Adipocyte (in vitro differentiated cells): ENCODE data around the gene PTHLH.

Experiments used
- DNase-seq: peaks from one replicate; pipeline ENCODE4 v3.0.0-alpha.2; 2015; ENCODE audit warnings: low read depth
- H3K27me3 ChIP-seq: replicated peaks from 2 replicates; pipeline ENCODE4 v1.7.0; 2013; ENCODE audit warnings: mild to moderate bottlenecking, low read length, moderate library complexity; ENCODE audit not compliant: control insufficient read depth, insufficient read depth
- H3K36me3 ChIP-seq: 2 replicates; pipeline ENCODE4 v1.7.0; 2013; ENCODE audit warnings: low read length, mild to moderate bottlenecking, moderate library complexity; ENCODE audit not compliant: control insufficient read depth, insufficient read depth, severe bottlenecking
- H3K4me1 ChIP-seq: 2 replicates; pipeline ENCODE4 v1.7.0; 2013; ENCODE audit warnings: mild to moderate bottlenecking, low read length, moderate library complexity; ENCODE audit not compliant: control insufficient read depth, insufficient read depth
- H3K4me3 ChIP-seq: 2 replicates; pipeline ENCODE4 v1.7.0; 2013; ENCODE audit warnings: mild to moderate bottlenecking, low read length, moderate library complexity
- H3K9ac ChIP-seq: 2 replicates; pipeline ENCODE4 v1.7.0; 2013; ENCODE audit warnings: mild to moderate bottlenecking, low read length, moderate library complexity
- H3K9me3 ChIP-seq: 2 replicates; pipeline ENCODE4 v1.7.0; 2013; ENCODE audit warnings: mild to moderate bottlenecking, low read length, moderate library complexity; ENCODE audit not compliant: control insufficient read depth

PTHLH gene

DNA sequence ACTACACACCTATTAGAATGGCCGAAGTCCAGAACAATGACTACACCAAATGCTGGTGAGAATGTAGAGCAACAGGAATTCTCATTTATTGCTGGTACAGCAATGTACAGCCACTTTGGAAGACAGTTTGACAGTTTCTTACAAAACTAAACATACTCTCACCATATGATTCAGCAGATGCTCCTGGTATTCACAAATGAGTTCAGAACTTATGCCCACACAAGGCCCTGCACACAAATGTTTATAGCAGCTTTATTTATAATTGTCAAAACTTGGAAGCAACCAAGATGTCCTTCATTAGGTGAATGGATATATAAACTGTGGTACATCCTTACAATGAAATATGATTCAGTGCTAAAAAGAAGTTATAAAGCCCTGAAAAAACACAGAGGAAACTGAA lies 38.3 kb downstream of the PTHLH start:
- no peaks in the 10 kb centered on the region for H3K27me3 ChIP-seq
- DNase-seq: no peak
- H3K36me3 ChIP-seq: no peaks in the 10 kb centered on the region
- no peaks in the 10 kb centered on the region for H3K9me3 ChIP-seq
- peaks cover 23% of the 10 kb centered on the region for H3K4me1 ChIP-seq
- no peak overlapping the region for H3K9ac ChIP-seq
- H3K4me3 ChIP-seq: no peak overlapping the region

DNA sequence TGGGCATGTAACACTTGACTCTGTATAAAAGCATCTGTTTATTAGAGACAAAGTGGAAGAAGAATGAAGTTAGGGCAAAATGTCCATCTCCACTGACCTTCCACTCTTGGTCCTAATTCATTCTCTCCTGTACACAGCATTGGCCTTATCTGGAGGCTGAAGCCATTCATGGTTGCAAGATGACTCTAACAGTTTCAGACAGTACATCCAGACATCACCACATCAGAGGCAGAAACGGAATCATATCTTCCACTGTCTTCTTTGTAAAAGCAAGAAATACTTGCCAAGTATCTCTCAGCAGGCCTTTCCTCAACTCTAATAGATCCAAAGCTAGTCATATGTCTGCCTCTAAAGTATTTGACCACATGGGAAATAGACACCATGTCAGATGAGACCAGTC lies 41.1 kb downstream of the PTHLH start:
- Histone ChIP-seq H3K9ac (no peak overlapping the region), H3K36me3 (no peaks in the 10 kb centered on the region), H3K4me1 (peaks cover 5% of the 10 kb centered on the region), H3K27me3 (no peaks in the 10 kb centered on the region), H3K9me3 (no peaks in the 10 kb centered on the region), H3K4me3 (no peak overlapping the region)
- DNase-seq: no peak

DNA sequence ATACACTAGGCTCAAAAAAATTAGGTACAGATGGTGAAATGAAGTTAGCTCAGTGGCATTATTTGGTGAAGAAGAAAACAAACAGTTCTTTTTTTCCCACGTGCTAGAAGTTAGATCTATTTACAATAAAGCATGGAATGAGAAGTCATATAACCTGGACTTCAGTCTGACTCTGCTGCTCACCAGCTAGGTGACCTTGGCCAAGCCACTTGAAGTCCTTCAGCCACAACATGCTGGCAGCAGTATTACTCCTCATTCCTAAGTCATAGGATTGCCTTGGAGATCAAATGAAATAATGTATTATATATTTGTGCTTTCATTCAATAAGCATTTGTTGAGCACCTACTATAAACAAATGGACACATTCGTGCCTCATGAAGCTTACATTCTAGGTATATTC lies 45.2 kb downstream of the PTHLH start:
- no peak overlapping the region for H3K4me3 ChIP-seq
- no peaks in the 10 kb centered on the region for H3K27me3 ChIP-seq
- no peak overlapping the region for H3K9ac ChIP-seq
- H3K4me1 ChIP-seq: peaks cover 15% of the 10 kb centered on the region
- H3K9me3 ChIP-seq: no peaks in the 10 kb centered on the region
- H3K36me3 ChIP-seq: no peaks in the 10 kb centered on the region
- no peak for DNase-seq

DNA sequence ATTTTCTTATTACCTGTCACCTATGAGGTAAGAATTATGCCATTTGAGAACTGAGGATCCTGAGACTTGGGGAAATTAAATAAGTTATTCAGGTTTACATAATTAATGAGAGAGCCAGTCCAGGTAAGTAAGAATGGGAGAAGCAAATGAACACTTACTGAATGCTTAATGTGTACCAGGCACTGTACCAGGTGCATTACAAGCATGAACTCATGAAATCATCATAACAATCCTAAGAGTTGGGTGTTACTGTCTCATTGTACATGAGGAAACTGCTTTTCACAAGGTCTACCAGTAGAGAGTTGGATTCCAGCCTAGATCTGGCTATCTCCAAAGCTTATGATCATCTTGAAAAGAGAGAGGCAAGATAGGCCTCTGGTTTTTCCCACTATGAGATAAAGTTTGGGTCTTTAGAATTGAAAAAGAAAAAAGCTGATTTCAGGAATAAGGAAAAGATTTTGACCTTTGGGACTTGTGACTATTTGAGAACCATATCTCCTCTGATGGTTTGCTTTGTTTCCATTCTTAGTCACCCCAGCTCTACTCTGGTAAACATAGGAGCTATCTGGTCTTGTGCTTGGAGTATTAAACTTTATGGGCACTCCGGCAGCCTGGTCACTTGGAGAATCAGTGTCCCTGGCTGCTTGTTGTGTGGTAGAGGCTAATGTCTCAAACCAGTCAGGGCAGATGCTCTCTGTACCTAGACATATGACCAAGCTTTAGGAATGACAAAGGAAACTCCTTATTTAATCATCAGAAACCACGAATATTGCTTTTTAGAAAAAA lies 48.0 kb downstream of the PTHLH start:
- H3K9me3 ChIP-seq: no peaks in the 10 kb centered on the region
- H3K27me3 ChIP-seq: no peaks in the 10 kb centered on the region
- no peak overlapping the region for H3K4me3 ChIP-seq
- H3K4me1 ChIP-seq: peaks cover 17% of the 10 kb centered on the region
- H3K9ac ChIP-seq: no peak overlapping the region
- DNase-seq: no peak
- no peaks in the 10 kb centered on the region for H3K36me3 ChIP-seq

DNA sequence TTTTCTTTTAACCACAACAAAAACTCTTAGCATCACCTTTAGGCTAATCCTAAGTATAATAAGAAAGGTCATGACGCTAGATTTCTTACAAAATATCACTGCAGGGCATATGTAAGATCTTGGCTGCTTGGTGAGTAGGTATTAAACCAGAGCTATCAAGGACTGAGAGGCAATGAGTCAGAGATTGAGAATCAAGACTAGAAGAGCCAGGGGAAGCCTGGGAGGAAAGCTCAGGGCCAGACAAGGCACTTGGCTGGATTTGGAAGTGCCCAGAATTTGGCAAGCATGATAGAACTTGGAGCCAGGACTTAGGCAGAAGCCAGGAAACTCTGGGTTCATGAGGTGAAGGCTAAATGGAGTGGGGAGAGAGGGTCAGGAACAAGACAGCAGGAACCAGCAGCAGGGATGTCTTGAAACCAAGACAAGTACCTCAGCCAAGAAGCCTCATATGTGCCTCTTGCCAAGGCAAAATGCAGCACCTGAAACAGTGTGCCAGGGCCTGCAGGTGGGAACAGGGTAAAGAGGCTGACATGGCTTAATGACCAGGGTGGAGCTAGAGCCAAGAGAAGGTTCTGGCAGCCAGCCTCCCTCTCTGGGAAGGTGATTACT lies 49.9 kb downstream of the PTHLH start:
- DNase-seq: peak; percentile 64
- H3K4me1 ChIP-seq: peaks cover 17% of the 10 kb centered on the region
- H3K27me3 ChIP-seq: no peaks in the 10 kb centered on the region
- no peak overlapping the region for H3K4me3 ChIP-seq
- H3K9me3 ChIP-seq: no peaks in the 10 kb centered on the region
- no peaks in the 10 kb centered on the region for H3K36me3 ChIP-seq
- no peak overlapping the region for H3K9ac ChIP-seq

DNA sequence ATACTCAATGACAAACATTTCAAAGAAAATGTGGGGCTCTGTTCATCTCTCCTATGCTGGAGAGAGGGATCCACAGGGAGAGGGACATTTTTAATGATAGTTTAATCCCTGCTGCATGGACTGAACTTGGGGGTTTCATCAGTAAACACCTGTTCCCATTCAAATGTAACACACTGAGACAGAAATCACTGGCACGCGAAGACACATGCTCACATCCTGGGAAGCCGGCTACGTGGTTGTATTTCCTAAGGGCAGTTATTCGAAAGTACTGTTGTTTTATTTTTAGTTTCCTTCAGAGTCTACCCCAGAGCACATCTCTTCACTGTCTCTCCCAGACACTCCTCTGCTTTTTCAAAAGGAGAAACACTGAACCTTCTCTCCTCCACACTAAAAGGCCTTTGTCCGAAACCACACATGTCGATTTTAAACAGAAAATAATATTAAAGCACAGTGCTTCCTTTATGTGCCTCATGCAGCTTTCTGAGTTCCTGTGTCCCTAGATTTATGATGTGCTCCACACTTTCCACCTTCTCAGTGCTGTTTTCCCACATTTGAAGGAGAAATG lies 52.8 kb downstream of the PTHLH start:
- H3K9ac ChIP-seq: no peak overlapping the region
- no peak overlapping the region for H3K4me3 ChIP-seq
- H3K4me1 ChIP-seq: peaks cover 11% of the 10 kb centered on the region
- no peaks in the 10 kb centered on the region for H3K36me3 ChIP-seq
- DNase-seq: no peak
- no peaks in the 10 kb centered on the region for H3K9me3 ChIP-seq
- no peaks in the 10 kb centered on the region for H3K27me3 ChIP-seq

DNA sequence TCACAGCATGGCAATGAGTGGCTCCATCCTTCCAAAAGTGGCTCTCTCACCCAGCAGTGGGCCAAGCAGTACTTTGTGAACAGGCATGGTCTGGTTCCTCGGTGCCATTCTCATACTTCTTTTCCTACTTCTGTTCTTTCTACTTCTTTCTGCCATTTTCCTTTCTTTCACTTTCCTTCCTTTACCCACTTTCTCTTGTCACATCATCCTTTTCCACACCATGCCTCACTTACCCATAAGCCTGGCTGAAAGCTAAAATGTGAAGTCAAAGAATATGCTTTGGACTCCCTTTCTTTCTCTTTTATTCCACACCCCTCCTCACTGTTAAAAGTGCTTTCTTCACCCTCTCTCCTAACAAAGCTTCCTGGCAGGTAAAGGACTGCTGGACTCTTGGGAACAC lies 57.0 kb downstream of the PTHLH start:
- no peak for DNase-seq
- Histone ChIP-seq H3K27me3 (no peaks in the 10 kb centered on the region), H3K36me3 (no peaks in the 10 kb centered on the region), H3K4me3 (no peak overlapping the region), H3K9me3 (no peaks in the 10 kb centered on the region), H3K9ac (no peak overlapping the region), H3K4me1 (no peaks in the 10 kb centered on the region)

DNA sequence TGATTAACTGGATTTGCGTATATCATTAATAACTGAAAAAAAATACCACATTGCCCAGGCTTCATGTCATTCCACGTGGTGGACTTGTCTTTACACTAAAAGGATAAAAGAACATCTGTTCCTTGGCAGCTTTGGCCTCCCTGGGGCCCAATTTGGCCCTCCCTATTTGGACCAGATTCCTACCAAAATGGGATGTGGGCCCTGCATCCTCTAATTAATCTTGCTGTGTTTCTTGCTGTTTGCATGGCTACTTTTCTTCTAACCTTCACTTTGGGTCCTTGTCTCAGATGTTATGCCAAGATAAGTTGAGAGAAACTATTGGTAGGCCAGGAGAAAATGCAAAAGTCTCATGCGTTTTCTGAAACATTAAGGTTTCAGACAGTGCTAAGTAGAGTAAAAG lies 57.5 kb downstream of the PTHLH start:
- H3K4me3 ChIP-seq: no peak overlapping the region
- no peaks in the 10 kb centered on the region for H3K36me3 ChIP-seq
- H3K9me3 ChIP-seq: no peaks in the 10 kb centered on the region
- no peaks in the 10 kb centered on the region for H3K4me1 ChIP-seq
- DNase-seq: no peak
- H3K9ac ChIP-seq: no peak overlapping the region
- H3K27me3 ChIP-seq: no peaks in the 10 kb centered on the region

DNA sequence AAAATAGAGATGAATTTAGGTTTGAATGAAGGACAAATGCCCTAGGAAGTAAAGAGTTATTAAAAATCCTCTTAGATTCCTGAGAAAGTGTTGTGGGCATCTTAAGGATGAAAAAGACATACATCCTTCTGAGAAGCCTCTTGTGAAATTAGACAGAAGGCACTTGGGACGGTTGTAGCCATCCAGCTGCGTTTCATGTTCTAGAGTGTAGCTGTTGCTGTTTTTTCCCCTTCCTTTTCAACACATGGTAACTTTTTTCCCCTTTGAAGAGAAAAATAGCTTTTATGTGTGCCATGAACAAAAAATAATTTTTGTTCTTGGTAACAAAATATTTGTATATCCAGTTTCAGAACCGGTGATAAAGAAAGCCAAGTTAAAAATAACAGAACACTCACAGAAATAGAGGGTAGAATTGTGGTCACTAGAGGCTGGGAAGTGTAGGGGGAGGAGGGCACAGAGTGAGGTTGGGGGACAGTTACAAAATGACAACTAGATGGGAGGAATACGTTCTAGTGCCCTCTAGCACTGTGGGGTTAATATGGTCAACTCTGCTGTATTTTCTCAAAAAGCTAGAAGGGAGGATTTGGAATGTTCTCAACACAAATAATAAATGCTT lies 58.4 kb downstream of the PTHLH start:
- H3K27me3 ChIP-seq: no peaks in the 10 kb centered on the region
- H3K9ac ChIP-seq: no peak overlapping the region
- no peak overlapping the region for H3K4me3 ChIP-seq
- no peaks in the 10 kb centered on the region for H3K9me3 ChIP-seq
- H3K36me3 ChIP-seq: no peaks in the 10 kb centered on the region
- no peak for DNase-seq
- no peaks in the 10 kb centered on the region for H3K4me1 ChIP-seq

DNA sequence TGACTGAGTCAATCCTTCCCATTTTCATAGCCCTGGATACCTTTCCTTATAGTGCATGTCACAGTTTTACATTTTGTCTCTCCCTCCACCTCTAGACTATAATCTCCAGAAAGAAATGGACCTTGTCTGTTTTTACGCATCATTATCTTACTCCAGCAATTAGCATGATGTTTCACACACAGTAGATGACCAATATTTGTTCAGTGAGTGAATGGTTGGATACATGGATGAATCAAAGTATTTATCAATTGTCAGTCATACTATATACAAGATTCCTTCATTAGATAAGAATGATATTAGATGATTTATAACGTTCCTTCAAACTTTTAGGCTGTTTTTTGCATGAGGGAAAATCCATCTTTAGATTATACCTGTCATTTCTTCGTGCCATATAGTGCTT lies 61.1 kb downstream of the PTHLH start:
- Histone ChIP-seq H3K4me1 (no peaks in the 10 kb centered on the region), H3K36me3 (no peaks in the 10 kb centered on the region), H3K4me3 (no peak overlapping the region), H3K9ac (no peak overlapping the region), H3K9me3 (peaks cover under 1% of the 10 kb centered on the region), H3K27me3 (no peaks in the 10 kb centered on the region)
- no peak for DNase-seq
